GM18909 (cell line): ENCODE measurements around the gene CSNK2A1.
"Not testable (repeated sequence)": the region's sequence is repeated elsewhere in the genome, so short reads cannot be mapped to it uniquely, and the experiment has no call there.

ENCODE experiments used
- ATAC-seq: cut with Tn5 transposase; IDR thresholded peaks from one replicate; pipeline ENCODE4 v1.9.1; 2021; ENCODE audit warnings: mild to moderate bottlenecking; ENCODE audit not compliant: unreplicated experiment, poor library complexity

CSNK2A1 gene

GRCh38 chr20:543369-544152 is at the start of gene CSNK2A1:
Gene CSNK2A1, minus strand, starts transcription at chr20:543790. Its CDS starts 35,239 bp downstream, at chr20:508551.
- ATAC-seq: peak; percentile 95

- ATAC-seq: no peak
These were observed 48.9 kb upstream of the CSNK2A1 start for GRCh38 chr20:592506-592905.

DNA sequence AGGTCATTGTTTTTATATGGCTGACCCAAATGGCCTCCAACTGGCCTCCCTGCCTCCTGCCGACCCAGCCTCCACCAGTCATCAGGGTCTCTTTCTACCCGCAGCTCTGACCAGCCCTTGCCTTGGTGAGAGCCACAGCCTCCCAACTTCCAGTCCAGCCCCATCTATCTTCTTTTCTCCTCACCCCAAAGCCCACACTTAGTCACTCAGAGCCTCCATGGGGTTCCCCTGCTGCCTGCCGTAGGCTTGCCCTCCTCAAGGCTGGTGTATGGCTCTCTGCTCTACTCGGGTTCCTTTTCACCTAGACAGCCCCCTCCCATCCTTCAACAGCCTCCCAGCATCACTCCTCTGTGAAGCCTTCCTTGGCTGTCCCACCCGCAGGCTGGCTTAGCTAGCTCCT is 48.4 kb upstream of the CSNK2A1 start:
- ATAC-seq: no peak

- ATAC-seq: no peak
These were observed 45.5 kb upstream of the CSNK2A1 start for GRCh38 chr20:588932-589672.

DNA sequence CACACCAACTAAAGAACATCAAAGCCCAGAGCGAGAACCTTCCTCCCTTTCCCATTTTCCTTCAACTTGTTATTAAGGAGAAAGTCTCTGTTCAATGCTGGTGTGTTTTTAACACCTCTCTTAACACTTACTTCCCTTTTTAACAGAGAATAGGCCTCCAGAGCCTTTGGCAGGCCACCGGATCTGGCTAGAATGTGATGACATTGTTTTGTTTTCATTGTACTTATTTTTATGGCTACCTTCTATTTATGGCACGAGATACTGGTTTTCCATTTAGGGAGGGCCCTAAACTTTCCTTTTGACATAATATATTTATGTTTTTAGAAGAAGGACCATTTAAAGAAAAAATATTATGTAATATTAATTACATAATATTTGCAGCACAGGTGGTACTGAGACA is 44.9 kb upstream of the CSNK2A1 start:
- ATAC-seq: no peak

DNA sequence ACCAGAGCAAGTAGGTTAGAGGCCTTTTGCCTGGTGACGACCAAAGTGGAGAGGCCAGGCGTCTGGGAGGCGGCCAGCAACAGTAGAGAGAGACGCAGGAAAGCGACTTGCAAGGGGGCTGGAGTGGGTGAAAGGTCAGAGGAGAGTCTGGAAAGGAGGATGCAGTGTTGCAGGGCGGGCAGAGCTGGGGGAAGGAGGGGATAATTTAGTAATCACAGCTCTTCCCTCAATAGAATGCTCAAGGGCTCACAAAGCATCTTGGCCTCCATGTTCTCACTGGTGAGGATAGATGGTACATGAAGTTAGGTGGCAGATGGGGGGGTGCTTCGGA is 41.3 kb upstream of the CSNK2A1 start:
- no peak for ATAC-seq

GRCh38 chr20:584161-584970 is 40.8 kb upstream of the CSNK2A1 start:
- ATAC-seq: no peak

DNA sequence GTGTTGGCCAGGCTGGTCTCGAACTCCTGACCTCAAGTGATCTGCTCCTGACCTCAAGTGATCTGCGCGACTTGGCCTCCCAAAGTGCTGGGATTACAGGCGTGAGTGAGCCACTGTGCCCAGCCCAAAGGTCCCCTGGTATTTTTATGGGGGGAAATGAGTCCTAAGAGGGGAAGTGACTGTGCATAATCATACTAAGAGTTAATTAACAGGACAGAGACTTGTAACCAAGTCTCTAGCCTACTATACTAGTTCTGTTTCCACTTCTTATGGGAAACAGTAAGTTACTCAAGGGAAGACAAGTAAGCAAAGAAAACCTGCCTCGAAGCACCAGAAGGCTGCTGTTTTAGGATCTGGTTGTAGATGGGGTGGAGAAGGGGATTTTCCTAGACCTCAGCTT is 38.6 kb upstream of the CSNK2A1 start:
- no peak for ATAC-seq

DNA sequence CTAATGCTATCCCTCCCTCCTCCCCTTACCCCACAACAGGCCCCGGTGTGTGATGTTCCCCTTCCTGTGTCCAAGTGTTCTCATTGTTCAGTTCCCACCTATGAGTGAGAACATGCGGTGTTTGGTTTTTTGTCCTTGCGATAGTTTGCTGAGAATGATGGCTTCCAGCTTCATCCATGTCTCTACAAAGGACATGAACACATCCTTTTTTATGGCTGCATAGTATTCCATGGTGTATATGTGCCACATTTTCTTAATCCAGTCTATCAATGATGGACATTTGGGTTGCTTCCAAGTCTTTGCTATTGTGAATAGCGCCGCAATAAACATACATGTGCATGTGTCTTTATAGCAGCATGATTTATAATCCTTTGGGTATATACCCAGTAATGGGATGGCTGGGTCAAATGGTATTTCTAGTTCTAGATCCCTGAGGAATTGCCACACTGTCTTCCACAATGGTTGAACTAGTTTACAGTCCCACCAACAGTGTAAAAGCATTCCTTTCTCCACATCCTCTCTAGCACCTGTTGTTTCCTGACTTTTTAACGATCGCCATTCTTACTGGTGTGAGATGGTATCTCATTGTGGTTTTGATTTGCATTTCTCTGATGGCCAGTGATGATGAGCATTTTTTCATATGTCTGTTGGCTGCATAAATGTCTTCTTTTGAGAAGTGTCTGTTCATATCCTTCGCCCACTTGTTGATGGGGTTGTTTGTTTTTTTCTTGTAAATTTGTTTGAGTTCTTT is 35.5 kb upstream of the CSNK2A1 start:
- not testable (repeated sequence) for ATAC-seq

- ATAC-seq: no peak
These were observed 33.7 kb upstream of the CSNK2A1 start for GRCh38 chr20:577167-577791.

DNA sequence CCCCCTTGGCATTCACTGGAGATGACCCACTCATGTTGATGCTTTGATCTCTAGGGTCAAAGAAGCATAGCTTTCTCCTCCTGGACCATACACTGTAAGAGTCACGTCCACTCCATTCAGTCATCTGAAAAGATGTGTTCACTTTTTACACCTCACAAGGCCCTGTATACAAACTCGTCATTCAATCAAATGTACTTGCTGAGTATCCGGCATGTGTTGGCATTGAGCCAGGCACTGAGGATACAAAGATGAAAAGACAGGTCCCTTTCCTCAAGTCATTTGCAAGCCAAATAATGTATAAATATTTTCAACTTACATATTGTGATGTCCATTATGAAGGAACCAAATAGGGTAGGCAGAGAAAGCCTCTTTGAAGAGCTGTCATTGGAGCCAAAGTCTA is 32.6 kb upstream of the CSNK2A1 start:
- ATAC-seq: no peak

- no peak for ATAC-seq
These were observed 31.6 kb upstream of the CSNK2A1 start for GRCh38 chr20:575230-575629.

DNA sequence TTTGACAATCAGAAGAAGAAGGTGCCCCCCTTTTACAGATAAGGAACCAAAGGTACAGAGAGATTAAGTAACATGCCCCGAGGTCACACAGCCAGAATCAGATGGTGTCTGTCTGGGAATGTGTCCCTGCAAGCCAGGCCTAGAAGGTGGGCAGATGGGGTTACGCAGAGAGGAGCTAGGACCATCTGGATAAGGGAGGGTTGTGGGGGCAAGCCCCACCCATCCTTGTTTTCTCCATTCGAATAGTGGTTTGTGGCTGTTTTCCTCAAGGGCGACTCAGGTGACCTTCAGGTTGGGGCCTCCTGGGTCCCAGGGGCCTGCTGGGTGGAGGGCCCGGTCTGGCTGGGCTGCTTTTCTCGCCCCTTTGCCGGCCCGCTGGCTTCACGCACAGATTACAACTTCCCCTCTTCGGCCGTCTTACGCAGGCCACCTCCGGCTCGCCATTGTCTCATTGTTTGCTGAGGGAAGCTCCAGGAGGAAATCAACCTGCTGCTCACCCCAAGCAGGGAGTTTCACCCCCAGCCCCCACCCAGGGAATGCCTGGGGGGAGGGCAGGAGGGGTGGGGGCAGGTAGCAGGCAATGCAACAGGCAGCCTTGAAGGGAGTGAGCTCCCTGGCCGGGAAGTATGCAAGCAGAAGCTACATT is 30.8 kb upstream of the CSNK2A1 start:
- ATAC-seq: no peak

DNA sequence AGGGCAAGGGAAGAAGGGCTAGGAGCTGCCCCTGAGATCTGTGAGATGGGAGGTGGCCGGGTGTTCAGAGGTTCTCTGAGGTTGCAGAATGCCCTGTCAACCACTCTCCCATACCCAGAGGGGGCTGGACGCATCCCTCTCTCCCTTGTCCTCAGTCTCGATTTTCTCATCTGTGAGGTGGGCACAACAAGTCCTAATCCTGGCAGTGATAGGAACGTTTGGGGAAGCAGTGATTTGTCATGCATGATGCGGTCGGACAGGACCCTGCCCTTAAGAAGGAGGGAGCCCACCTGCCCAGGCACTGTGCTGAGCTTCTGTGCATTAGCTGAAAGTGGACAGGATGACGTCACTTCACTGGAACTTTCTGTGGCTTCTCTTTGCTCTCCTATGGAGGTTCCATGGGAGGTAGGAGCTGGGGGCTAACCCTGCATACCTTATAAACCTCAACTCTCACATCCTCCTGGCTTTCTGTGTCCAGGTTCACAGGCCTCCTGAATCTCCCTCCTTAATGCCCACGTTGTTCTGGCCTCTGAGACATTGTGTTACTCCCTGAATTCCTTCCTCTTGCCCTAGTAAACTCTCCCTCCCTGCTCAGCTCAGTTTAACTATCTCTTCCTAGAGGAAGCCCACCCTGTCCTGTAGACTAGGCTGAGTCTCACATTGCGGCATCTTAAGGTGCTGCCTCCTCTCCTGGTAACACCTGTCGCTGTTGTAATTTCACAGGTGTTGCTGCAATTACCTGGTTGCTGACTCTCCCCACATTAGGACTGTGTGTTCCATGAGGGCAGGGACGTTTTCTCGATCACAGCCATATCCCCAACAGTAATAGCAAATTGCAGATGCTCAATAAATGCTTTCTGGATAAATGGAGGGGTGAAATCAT is 30.1 kb upstream of the CSNK2A1 start:
- no peak for ATAC-seq

GRCh38 chr20:572727-573126 is 29.1 kb upstream of the CSNK2A1 start:
- ATAC-seq: no peak

- ATAC-seq: no peak
These were observed 28.3 kb upstream of the CSNK2A1 start for GRCh38 chr20:571754-572441.

GRCh38 chr20:568673-569415 is 25.3 kb upstream of the CSNK2A1 start:
- no peak for ATAC-seq
